Measurements from ENCODE around the gene PKP4. TPM values are rescaled to one million over a fixed set of nuclear protein-coding genes. Genes with fewer than 3 reads are reported as not detected.

The PKP4 gene
- total RNA-seq, 2 experiments from 2014 or later = 68.7 to 73.2 TPM

- H3K79me2 ChIP-seq (ENCODE audit: insufficient read depth, low read depth, low read length) = no peaks in the 10 kb centered on the region; the same call in 1 of the 2 replicates
- H4K20me1 ChIP-seq (ENCODE audit: insufficient read depth, low read length) = no peaks in the 10 kb centered on the region
- ChIA-PET POLR2A (interaction anchor here (0.6 to 3.5 kb wide), 5 partner anchors 11 to 255 kb away, joined by 3 to 21 read pairs (median 4); no protein-coding TSS in a partner anchor), CTCF (ENCODE audit: unreplicated experiment) (no interaction called here)
- intact Hi-C loops (cut with micrococcal nuclease; ENCODE audit: unreplicated experiment) = no loop called here
- H3K4me3 ChIP-seq (ENCODE audit: low read depth, low read length, poor library complexity, severe bottlenecking) = no peak overlapping the region
- TF ChIP-seq CTCF (conservative IDR thresholded peaks at IDR 0.05; ENCODE audit: low read length) (no peak), EZH2phosphoT487 (IDR thresholded peaks at IDR 0.05; ENCODE audit: borderline replicate concordance, low read depth, low read length) (no peak)
- no peak for DNase-seq (ENCODE audit: low spot score)
- no peaks in the 10 kb centered on the region for H3K9me3 ChIP-seq (ENCODE audit: low read length)
- no TSS peak for BruUV-seq (replicated peaks)
- H3K36me3 ChIP-seq (ENCODE audit: insufficient read depth, low read length) = no peaks in the 10 kb centered on the region
- H3K27ac ChIP-seq (ENCODE audit: low read depth, low read length, poor library complexity, severe bottlenecking) = no peak overlapping the region
- no peaks in the 10 kb centered on the region for H3K9me2 ChIP-seq (ENCODE audit: insufficient read depth, low read length)
- H2AFZ ChIP-seq (ENCODE audit: low read length) = no peak overlapping the region
- no peak overlapping the region for H3K4me2 ChIP-seq (ENCODE audit: low read length)
- peaks cover 4% of the 10 kb centered on the region for H3K4me1 ChIP-seq (ENCODE audit: insufficient read depth, low read length, poor library complexity, severe bottlenecking)
These were observed 21.5 kb downstream of the PKP4 start for GRCh38 chr2:158478237-158478636.

- Histone ChIP-seq H3K9me2 (ENCODE audit: insufficient read depth, low read length) (no peaks in the 10 kb centered on the region), H3K9me3 (ENCODE audit: low read length) (no peaks in the 10 kb centered on the region), H3K4me3 (ENCODE audit: low read depth, low read length, poor library complexity, severe bottlenecking) (no peak overlapping the region), H3K4me2 (ENCODE audit: low read length) (no peak overlapping the region), H3K27ac (ENCODE audit: low read depth, low read length, poor library complexity, severe bottlenecking) (no peak overlapping the region), H2AFZ (ENCODE audit: low read length) (no peak overlapping the region), H4K20me1 (ENCODE audit: insufficient read depth, low read length) (no peaks in the 10 kb centered on the region), H3K79me2 (ENCODE audit: insufficient read depth, low read depth, low read length) (no peaks in the 10 kb centered on the region; the same call in 1 of the 2 replicates), H3K4me1 (ENCODE audit: insufficient read depth, low read length, poor library complexity, severe bottlenecking) (peaks cover 4% of the 10 kb centered on the region), H3K36me3 (ENCODE audit: insufficient read depth, low read length) (no peaks in the 10 kb centered on the region)
- DNase-seq (ENCODE audit: low spot score) = no peak
- ChIA-PET CTCF (ENCODE audit: unreplicated experiment) (no interaction called here), POLR2A (interaction anchor here (3.5 kb wide), 1 partner anchor 10 kb away, joined by 21 read pairs; no protein-coding TSS in a partner anchor)
- intact Hi-C loops (cut with micrococcal nuclease; ENCODE audit: unreplicated experiment) = no loop called here
- no TSS peak for BruUV-seq (replicated peaks)
- TF ChIP-seq CTCF (conservative IDR thresholded peaks at IDR 0.05; ENCODE audit: low read length) (no peak), EZH2phosphoT487 (IDR thresholded peaks at IDR 0.05; ENCODE audit: borderline replicate concordance, low read depth, low read length) (no peak)
These were observed 22.1 kb downstream of the PKP4 start for GRCh38 chr2:158478816-158479215.

- TF ChIP-seq CTCF (conservative IDR thresholded peaks at IDR 0.05; ENCODE audit: low read length) = no peak
- no peak for TF ChIP-seq EZH2phosphoT487 (IDR thresholded peaks at IDR 0.05; ENCODE audit: borderline replicate concordance, low read depth, low read length)
- ChIA-PET CTCF (ENCODE audit: unreplicated experiment) (no interaction called here), POLR2A (interaction anchor here (0.9 to 1.2 kb wide), 2 partner anchors 9 to 20 kb away, joined by 3 to 5 read pairs; no protein-coding TSS in a partner anchor)
- no TSS peak for BruUV-seq (replicated peaks)
- intact Hi-C loops (cut with micrococcal nuclease; ENCODE audit: unreplicated experiment) = no loop called here
- no peaks in the 10 kb centered on the region for H3K9me3 ChIP-seq (ENCODE audit: low read length)
- no peak overlapping the region for H2AFZ ChIP-seq (ENCODE audit: low read length)
- H3K4me1 ChIP-seq (ENCODE audit: insufficient read depth, low read length, poor library complexity, severe bottlenecking) = peaks cover 4% of the 10 kb centered on the region
- DNase-seq (ENCODE audit: low spot score) = no peak
- no peaks in the 10 kb centered on the region for H3K36me3 ChIP-seq (ENCODE audit: insufficient read depth, low read length)
- H3K9me2 ChIP-seq (ENCODE audit: insufficient read depth, low read length) = no peaks in the 10 kb centered on the region
- no peaks in the 10 kb centered on the region; the same call in 1 of the 2 replicates for H3K79me2 ChIP-seq (ENCODE audit: insufficient read depth, low read depth, low read length)
- H4K20me1 ChIP-seq (ENCODE audit: insufficient read depth, low read length) = peaks cover 6% of the 10 kb centered on the region; the same call in 1 of the 2 replicates
- no peak overlapping the region for H3K4me3 ChIP-seq (ENCODE audit: low read depth, low read length, poor library complexity, severe bottlenecking)
- H3K27ac ChIP-seq (ENCODE audit: low read depth, low read length, poor library complexity, severe bottlenecking) = no peak overlapping the region
- no peak overlapping the region for H3K4me2 ChIP-seq (ENCODE audit: low read length)
These were observed 24.4 kb downstream of the PKP4 start for GRCh38 chr2:158481116-158481515.

All from OCI-LY7 (cell line).